ENCODE results near the gene POLR1C. TPM values are rescaled to one million over a fixed set of nuclear protein-coding genes. Genes with fewer than 3 reads are reported as not detected.
A peak's percentile ranks its signal among the peaks of the same experiment; 100 is the strongest.

POLR1C gene
- total and polyA plus RNA-seq, 10 of the 15 experiments (the other 5 are each of a cell fraction or from before 2014, with no cell fraction given) = 40.0 to 180 (median 66.2) TPM

DNA sequence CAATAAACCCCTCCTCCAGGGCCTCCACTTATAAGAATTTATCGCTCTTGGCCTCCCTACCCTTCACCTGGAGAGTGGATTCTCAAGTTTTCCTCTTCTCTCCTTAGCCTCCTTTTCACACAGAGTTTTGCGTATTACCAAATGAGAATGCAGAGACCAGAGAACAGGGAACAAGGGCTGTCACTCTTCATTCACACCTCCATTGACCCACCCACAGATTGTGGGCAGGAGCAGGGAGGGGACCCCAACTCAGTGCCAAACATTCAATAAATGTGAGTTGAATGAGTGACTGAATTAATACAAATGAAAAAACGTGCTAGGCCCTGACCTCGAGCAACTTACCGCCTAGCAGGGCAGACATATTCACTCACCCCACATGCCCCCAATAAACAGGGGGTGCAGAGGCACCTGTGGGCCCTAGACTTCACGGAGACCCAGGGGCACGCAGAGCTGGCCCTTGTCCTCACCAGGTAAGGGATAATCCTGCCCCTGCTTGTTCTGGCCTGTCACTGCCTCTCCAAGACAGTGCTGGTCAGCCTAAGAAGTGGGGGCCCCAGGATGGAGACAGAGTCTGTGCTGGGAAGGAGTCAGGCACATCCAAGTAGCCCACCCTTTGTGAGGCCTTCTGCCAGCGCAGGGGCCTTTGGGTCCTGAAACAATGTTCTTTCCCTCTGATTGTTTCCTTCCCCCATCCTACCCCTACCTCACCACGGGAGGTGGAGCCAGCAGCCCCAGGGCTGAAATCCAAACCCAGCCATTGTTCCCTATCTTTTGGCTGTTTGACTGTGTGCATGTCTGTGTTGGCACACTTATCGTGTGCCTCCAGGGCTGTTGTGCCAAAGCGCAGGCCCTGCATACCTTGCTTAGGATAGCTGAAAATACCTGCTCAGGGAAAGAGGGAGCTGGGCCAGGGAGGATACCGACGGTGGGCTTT is 47.9 kb upstream of the POLR1C start (continued):
- TF ChIP-seq, protein P1, sequence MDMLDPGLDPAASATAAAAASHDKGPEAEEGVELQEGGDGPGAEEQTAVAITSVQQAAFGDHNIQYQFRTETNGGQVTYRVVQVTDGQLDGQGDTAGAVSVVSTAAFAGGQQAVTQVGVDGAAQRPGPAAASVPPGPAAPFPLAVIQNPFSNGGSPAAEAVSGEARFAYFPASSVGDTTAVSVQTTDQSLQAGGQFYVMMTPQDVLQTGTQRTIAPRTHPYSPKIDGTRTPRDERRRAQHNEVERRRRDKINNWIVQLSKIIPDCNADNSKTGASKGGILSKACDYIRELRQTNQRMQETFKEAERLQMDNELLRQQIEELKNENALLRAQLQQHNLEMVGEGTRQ (IDR thresholded peaks at IDR 0.05; ENCODE audit: borderline replicate concordance, low read depth, low read length) = no peak
- TF ChIP-seq NR2F1 (conservative IDR thresholded peaks at IDR 0.05) = no peak

DNA sequence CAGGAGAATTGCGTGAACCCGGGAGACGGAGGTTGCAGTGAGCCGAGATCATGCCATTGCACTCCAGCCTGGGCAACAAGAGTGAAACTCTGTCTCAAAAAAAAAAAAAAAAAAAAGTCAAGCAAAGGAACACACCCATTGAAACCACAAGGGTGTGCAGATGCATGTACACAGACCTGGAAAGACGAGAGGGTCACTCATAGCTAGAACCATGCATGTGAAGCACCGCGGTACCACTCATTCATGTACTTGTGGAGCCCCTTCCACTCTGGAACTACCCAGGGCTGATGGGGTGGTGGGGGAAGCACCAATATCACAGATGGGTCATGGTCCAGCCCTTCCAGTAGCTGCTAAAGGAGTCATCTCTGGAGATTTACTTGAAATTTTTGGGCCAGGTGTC is 46.9 kb upstream of the POLR1C start:
- RAD21 ChIA-PET (ENCODE audit: unreplicated experiment) = interaction anchor here (1.4 kb wide), 1 partner anchor 32 kb away, joined by 3 read pairs; no protein-coding TSS in a partner anchor
- no peak for FAIRE-seq
- in situ Hi-C loops (cut with MboI) (no loop called here), intact Hi-C loops (cut with micrococcal nuclease; ENCODE audit: unreplicated experiment) (no loop called here)
- BruUV-seq (replicated peaks) = no TSS peak
- Histone ChIP-seq H3K4me2 (ENCODE audit: control insufficient read depth, insufficient read depth) (no peak overlapping the region), H3K4me1 (ENCODE audit: control insufficient read depth, insufficient read depth, low read length) (no peaks in the 10 kb centered on the region), H3K27me3 (replicated peaks in 1 of 2; ENCODE audit: control insufficient read depth in 2 of 2, insufficient read depth in 2 of 2, low read length in 1 of 2) (peaks cover 0 to 2% of the 10 kb centered on the region in 2 experiments; a peak in 1 of 4 replicates), H3K36me3 (ENCODE audit: control insufficient read depth in 2 of 2, insufficient read depth in 2 of 2, low read length in 1 of 2) (no peaks in the 10 kb centered on the region), H4K20me1 (ENCODE audit: control insufficient read depth, insufficient read depth) (no peaks in the 10 kb centered on the region), H3K9ac (ENCODE audit: control insufficient read depth, insufficient read depth, low read length) (no peak overlapping the region), H3K27ac (ENCODE audit: control insufficient read depth, insufficient read depth) (no peak overlapping the region), H3K79me2 (ENCODE audit: control insufficient read depth, insufficient read depth, low read length) (no peaks in the 10 kb centered on the region), H2AFZ (ENCODE audit: control insufficient read depth, low read depth, low read length) (no peak overlapping the region), H3K9me3 (replicated peaks; ENCODE audit: control insufficient read depth, insufficient read depth, low read length) (no peaks in the 10 kb centered on the region), H3K4me3 (no peak overlapping the region)
- DNase-seq (ENCODE audit: low read depth, low spot score) = no peak
- WGBS (ENCODE audit: insufficient coverage, insufficient replicate concordance, low lambda C conversion rate, missing lambda C conversion rate) = 36% methylated on average over 7 of the region's 7 CpGs
- POLR2A ChIA-PET = no interaction called here
- SMC1A ChIA-PET (ENCODE audit: uncharacterized antibody, unreplicated experiment) = no interaction called here
- ATAC-seq = peak; percentile 74
- CTCF ChIA-PET = interaction anchor here (0.6 to 0.7 kb wide), 3 partner anchors 23 to 233 kb away, joined by 3 to 4 read pairs (median 3); no protein-coding TSS in a partner anchor
- TF ChIP-seq RUNX3 (IDR thresholded peaks at IDR 0.05; ENCODE audit: low read length) (peak; percentile 66), IRF4 (IDR thresholded peaks at IDR 0.05; ENCODE audit: low read depth, low read length) (peak; percentile 73; the same call in 1 of the 2 replicates), NR2F1 (conservative IDR thresholded peaks at IDR 0.05) (no peak), HDAC2 (IDR thresholded peaks at IDR 0.05) (no peak), EED (IDR thresholded peaks at IDR 0.05; ENCODE audit: low read depth) (peak; percentile 47), JUNB (IDR thresholded peaks at IDR 0.05) (peak; percentile 56; the same call in 1 of the 2 replicates)
- TF ChIP-seq, protein P2, sequence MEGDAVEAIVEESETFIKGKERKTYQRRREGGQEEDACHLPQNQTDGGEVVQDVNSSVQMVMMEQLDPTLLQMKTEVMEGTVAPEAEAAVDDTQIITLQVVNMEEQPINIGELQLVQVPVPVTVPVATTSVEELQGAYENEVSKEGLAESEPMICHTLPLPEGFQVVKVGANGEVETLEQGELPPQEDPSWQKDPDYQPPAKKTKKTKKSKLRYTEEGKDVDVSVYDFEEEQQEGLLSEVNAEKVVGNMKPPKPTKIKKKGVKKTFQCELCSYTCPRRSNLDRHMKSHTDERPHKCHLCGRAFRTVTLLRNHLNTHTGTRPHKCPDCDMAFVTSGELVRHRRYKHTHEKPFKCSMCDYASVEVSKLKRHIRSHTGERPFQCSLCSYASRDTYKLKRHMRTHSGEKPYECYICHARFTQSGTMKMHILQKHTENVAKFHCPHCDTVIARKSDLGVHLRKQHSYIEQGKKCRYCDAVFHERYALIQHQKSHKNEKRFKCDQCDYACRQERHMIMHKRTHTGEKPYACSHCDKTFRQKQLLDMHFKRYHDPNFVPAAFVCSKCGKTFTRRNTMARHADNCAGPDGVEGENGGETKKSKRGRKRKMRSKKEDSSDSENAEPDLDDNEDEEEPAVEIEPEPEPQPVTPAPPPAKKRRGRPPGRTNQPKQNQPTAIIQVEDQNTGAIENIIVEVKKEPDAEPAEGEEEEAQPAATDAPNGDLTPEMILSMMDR (IDR thresholded peaks at IDR 0.05 in 2 of 3, conservative IDR thresholded peaks at IDR 0.05 in 1 of 3; ENCODE audit: control insufficient read depth in 2 of 3, extremely low read depth in 1 of 3, insufficient read depth in 1 of 3, low read depth in 3 of 3, low read length in 3 of 3) = no peak
- TF ChIP-seq, protein P3, sequence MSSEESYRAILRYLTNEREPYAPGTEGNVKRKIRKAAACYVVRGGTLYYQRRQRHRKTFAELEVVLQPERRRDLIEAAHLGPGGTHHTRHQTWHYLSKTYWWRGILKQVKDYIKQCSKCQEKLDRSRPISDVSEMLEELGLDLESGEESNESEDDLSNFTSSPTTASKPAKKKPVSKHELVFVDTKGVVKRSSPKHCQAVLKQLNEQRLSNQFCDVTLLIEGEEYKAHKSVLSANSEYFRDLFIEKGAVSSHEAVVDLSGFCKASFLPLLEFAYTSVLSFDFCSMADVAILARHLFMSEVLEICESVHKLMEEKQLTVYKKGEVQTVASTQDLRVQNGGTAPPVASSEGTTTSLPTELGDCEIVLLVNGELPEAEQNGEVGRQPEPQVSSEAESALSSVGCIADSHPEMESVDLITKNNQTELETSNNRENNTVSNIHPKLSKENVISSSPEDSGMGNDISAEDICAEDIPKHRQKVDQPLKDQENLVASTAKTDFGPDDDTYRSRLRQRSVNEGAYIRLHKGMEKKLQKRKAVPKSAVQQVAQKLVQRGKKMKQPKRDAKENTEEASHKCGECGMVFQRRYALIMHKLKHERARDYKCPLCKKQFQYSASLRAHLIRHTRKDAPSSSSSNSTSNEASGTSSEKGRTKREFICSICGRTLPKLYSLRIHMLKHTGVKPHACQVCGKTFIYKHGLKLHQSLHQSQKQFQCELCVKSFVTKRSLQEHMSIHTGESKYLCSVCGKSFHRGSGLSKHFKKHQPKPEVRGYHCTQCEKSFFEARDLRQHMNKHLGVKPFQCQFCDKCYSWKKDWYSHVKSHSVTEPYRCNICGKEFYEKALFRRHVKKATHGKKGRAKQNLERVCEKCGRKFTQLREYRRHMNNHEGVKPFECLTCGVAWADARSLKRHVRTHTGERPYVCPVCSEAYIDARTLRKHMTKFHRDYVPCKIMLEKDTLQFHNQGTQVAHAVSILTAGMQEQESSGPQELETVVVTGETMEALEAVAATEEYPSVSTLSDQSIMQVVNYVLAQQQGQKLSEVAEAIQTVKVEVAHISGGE (CRISPR knock-in tag; IDR thresholded peaks at IDR 0.05) = no peak

Data from GM12878 (cell line).